H1 (cell line): ENCODE data around the gene BMPR1A. TPM values are rescaled to one million over a fixed set of nuclear protein-coding genes. Genes with fewer than 3 reads are reported as not detected.
A peak's percentile ranks its signal among the peaks of the same experiment; 100 is the strongest.

Experiments
- CTCF ChIA-PET: fragments of 300-600 bp; sonication (Branson Sonifier 250); formaldehyde crosslinking; loops from one replicate; lab custom pipeline; 2021; ENCODE audit not compliant: partially characterized antibody; lab: Charles Lee
- POLR2A ChIA-PET: fragments of 300-600 bp; sonication (Branson Sonifier 250); formaldehyde crosslinking; loops from one replicate; lab custom pipeline; 2021; ENCODE audit warnings: inconsistent platforms; ENCODE audit not compliant: partially characterized antibody; lab: Charles Lee
- DNase-seq, 2 experiments: peaks; one replicate each; pipeline versions ENCODE4 v3.0.0 to v3.0.0-alpha.2; 2010 to 2022; ENCODE audit warnings: low spot score in 2 of 2, low read depth in 1 of 2, mixed read lengths in 1 of 2
- FAIRE-seq: peaks from 2 replicates; lab custom pipeline; 2011; peaks lifted over from hg19 to GRCh38; lab: Jason Lieb, UNC
- H2AFZ ChIP-seq: 2 replicates; pipeline ENCODE4 v1.8.1; 2012; ENCODE audit warnings: low read length, inconsistent platforms
- H2AK5ac ChIP-seq: 2 replicates; pipeline ENCODE4 v1.6.1; 2013; ENCODE audit warnings: low read depth, low read length
- H2BK120ac ChIP-seq: replicated peaks from 2 replicates; pipeline ENCODE3; 2013; ENCODE audit warnings: low read depth, low read length, inconsistent platforms
- H2BK12ac ChIP-seq: 2 replicates; pipeline ENCODE4 v1.6.1; 2013; ENCODE audit warnings: low read depth, low read length
- H2BK15ac ChIP-seq: 2 replicates; pipeline ENCODE4 v1.6.1; 2013; ENCODE audit warnings: low read length
- H2BK20ac ChIP-seq: 2 replicates; pipeline ENCODE4 v1.6.1; 2013; ENCODE audit warnings: low read length
- H2BK5ac ChIP-seq: 2 replicates; pipeline ENCODE4 v1.6.1; 2013; ENCODE audit warnings: low read depth, low read length
- H3K14ac ChIP-seq: 2 replicates; pipeline ENCODE4 v1.6.1; 2013; ENCODE audit warnings: inconsistent platforms; ENCODE audit not compliant: insufficient read length
- H3K18ac ChIP-seq: 2 replicates; pipeline ENCODE4 v1.6.1; 2013; ENCODE audit warnings: low read length; ENCODE audit errors: extremely low read depth
- H3K23ac ChIP-seq: 2 replicates; pipeline ENCODE4 v1.6.1; 2013; ENCODE audit warnings: inconsistent platforms; ENCODE audit not compliant: insufficient read length
- H3K23me2 ChIP-seq: 2 replicates; pipeline ENCODE4 v1.6.1; 2013; ENCODE audit warnings: low read depth, low read length
- H3K27ac ChIP-seq: 2 replicates; pipeline ENCODE4 v1.6.1; 2011; ENCODE audit warnings: low read depth, low read length, inconsistent platforms
- H3K27me3 ChIP-seq, 4 experiments: replicated peaks in 1 of 4; 1 replicate in 1 of 4; 2 replicates in 3 of 4; pipeline versions ENCODE4 v1.6.1 to v1.8.1; 2011 to 2013; ENCODE audit warnings: low read length in 3 of 4, mild to moderate bottlenecking in 3 of 4, inconsistent platforms in 2 of 4, mixed read lengths in 2 of 4, moderate library complexity in 1 of 4; ENCODE audit not compliant: control insufficient read depth in 3 of 4, insufficient read depth in 3 of 4; ENCODE audit errors: extremely low read depth in 1 of 4
- H3K36me3 ChIP-seq, 4 experiments: 2 replicates each; pipeline versions ENCODE4 v1.6.1 to v1.8.1; 2011 to 2013; ENCODE audit warnings: mild to moderate bottlenecking in 4 of 4, low read length in 3 of 4, moderate library complexity in 2 of 4, control low read depth in 1 of 4, inconsistent platforms in 1 of 4; ENCODE audit not compliant: insufficient read depth in 4 of 4, control insufficient read depth in 2 of 4
- H3K4ac ChIP-seq: replicated peaks from 2 replicates; pipeline ENCODE3; 2013; ENCODE audit warnings: low read length, low read depth, mixed read lengths, inconsistent platforms; ENCODE audit not compliant: insufficient read length
- H3K4me1 ChIP-seq, 4 experiments: replicated peaks in 1 of 4; 1 replicate in 1 of 4; 2 replicates in 3 of 4; pipeline versions ENCODE4 v1.6.1 to v1.8.1; 2011 to 2013; ENCODE audit warnings: low read length in 3 of 4, inconsistent platforms in 2 of 4, mixed read lengths in 1 of 4; ENCODE audit not compliant: insufficient read depth in 4 of 4, control insufficient read depth in 3 of 4
- H3K4me2 ChIP-seq, 2 experiments: 2 replicates each; pipeline versions ENCODE4 v1.6.1 to v1.8.1; 2011 to 2013; ENCODE audit warnings: low read depth in 2 of 2, low read length in 2 of 2, control low read depth in 1 of 2, inconsistent platforms in 1 of 2, mild to moderate bottlenecking in 1 of 2; ENCODE audit not compliant: insufficient read depth in 1 of 2
- H3K4me3 ChIP-seq, 4 experiments: fragments of 200-600, 300-600 bp in 1 of 4; sonication (generic), shearing (Covaris generic), sonication (Bioruptor Twin) in 1 of 4; 2 replicates each; pipeline versions ENCODE4 v1.5.1 to v1.8.1; 2011 to 2016; ENCODE audit warnings: low read length in 4 of 4, low read depth in 3 of 4, control low read depth in 2 of 4, inconsistent platforms in 2 of 4, mild to moderate bottlenecking in 2 of 4, mixed read lengths in 1 of 4, moderate library complexity in 1 of 4; ENCODE audit not compliant: insufficient read depth in 2 of 4; ENCODE audit errors: extremely low read depth in 1 of 4
- H3K56ac ChIP-seq: replicated peaks from 2 replicates; pipeline ENCODE3; 2013; ENCODE audit warnings: low read depth, mild to moderate bottlenecking, mixed read lengths, low read length, inconsistent platforms; ENCODE audit not compliant: insufficient read length
- H3K79me1 ChIP-seq: 2 replicates; pipeline ENCODE4 v1.6.1; 2013; ENCODE audit warnings: low read depth, low read length, control low read depth
- H3K79me2 ChIP-seq, 2 experiments: 2 replicates each; pipeline versions ENCODE4 v1.6.1 to v1.8.1; 2012 to 2013; ENCODE audit warnings: low read length in 2 of 2, mild to moderate bottlenecking in 2 of 2, inconsistent platforms in 1 of 2; ENCODE audit not compliant: insufficient read depth in 2 of 2, control insufficient read depth in 1 of 2
- H3K9ac ChIP-seq, 4 experiments: replicated peaks in 1 of 4; 1 replicate in 1 of 4; 2 replicates in 3 of 4; pipeline versions ENCODE4 v1.6.1 to v1.8.1; 2011 to 2013; ENCODE audit warnings: low read depth in 3 of 4, low read length in 3 of 4, control low read depth in 2 of 4, mild to moderate bottlenecking in 2 of 4, moderate library complexity in 2 of 4, inconsistent platforms in 1 of 4; ENCODE audit errors: extremely low read depth in 1 of 4
- H3K9me3 ChIP-seq, 2 experiments: 2 replicates each; pipeline versions ENCODE4 v1.6.1 to v1.8.1; 2012 to 2013; ENCODE audit warnings: mild to moderate bottlenecking in 2 of 2, moderate library complexity in 2 of 2, control low read depth in 1 of 2, inconsistent platforms in 1 of 2, low read depth in 1 of 2, low read length in 1 of 2, mixed read lengths in 1 of 2; ENCODE audit not compliant: insufficient read depth in 2 of 2
- H4K20me1 ChIP-seq, 2 experiments: replicated peaks in 1 of 2; 2 replicates each; pipeline versions ENCODE3 to v1.8.1; 2011 to 2013; ENCODE audit warnings: inconsistent platforms in 2 of 2, low read length in 2 of 2, mild to moderate bottlenecking in 1 of 2; ENCODE audit not compliant: insufficient read depth in 2 of 2, control insufficient read depth in 1 of 2
- H4K5ac ChIP-seq: 2 replicates; pipeline ENCODE4 v1.6.1; 2013; ENCODE audit warnings: low read length, low read depth, mixed read lengths, inconsistent platforms; ENCODE audit not compliant: insufficient read length
- H4K8ac ChIP-seq: 2 replicates; pipeline ENCODE4 v1.8.0; 2013; ENCODE audit warnings: mild to moderate bottlenecking, moderate library complexity, low read length, inconsistent platforms; ENCODE audit not compliant: insufficient read depth; ENCODE audit errors: extremely low read depth
- H4K91ac ChIP-seq: replicated peaks from 2 replicates; pipeline ENCODE3; 2013; ENCODE audit warnings: low read length, mixed read lengths, inconsistent platforms; ENCODE audit not compliant: insufficient read length
- CHD1 ChIP-seq: IDR thresholded peaks from 2 replicates; pipeline ENCODE4 v1.6.1; 2012; ENCODE audit warnings: low read depth, low read length, improper control_type of control experiment
- CHD2 ChIP-seq: IDR thresholded peaks from 2 replicates; pipeline ENCODE4 v1.6.1; 2012; ENCODE audit warnings: low read length, improper control_type of control experiment
- EGR1 ChIP-seq: IDR thresholded peaks from 2 replicates; pipeline ENCODE4 v1.6.1; 2011; ENCODE audit warnings: low read depth, low read length, borderline replicate concordance
- FOSL1 ChIP-seq: IDR thresholded peaks from 2 replicates; pipeline ENCODE4 v1.6.1; 2011; ENCODE audit warnings: mild to moderate bottlenecking, low read depth, low read length, moderate library complexity; ENCODE audit not compliant: insufficient read depth
- GABPA ChIP-seq: IDR thresholded peaks from 2 replicates; pipeline ENCODE4 v1.6.1; 2011; ENCODE audit warnings: mild to moderate bottlenecking, low read length, moderate library complexity, borderline replicate concordance; ENCODE audit not compliant: insufficient read depth
- PHF8 ChIP-seq: fragments of 200-600 bp; sonication (generic); conservative IDR thresholded peaks from 2 replicates; pipeline ENCODE4 v1.7.1; 2012; ENCODE audit warnings: low read depth, mild to moderate bottlenecking, inconsistent platforms, low read length, moderate library complexity
- WGBS, 2 experiments: shearing (Covaris generic) in 1 of 2; methylation state at CpG; one replicate each; pipeline versions ENCODE4 v1.1.6 to v1.1.7; 2013 to 2015; ENCODE audit warnings: low lambda C conversion rate in 2 of 2, mixed read lengths in 2 of 2, inconsistent platforms in 1 of 2, low coverage in 1 of 2, missing lambda C conversion rate in 1 of 2; ENCODE audit not compliant: insufficient replicate concordance in 2 of 2, insufficient coverage in 1 of 2, insufficient read length in 1 of 2; ENCODE audit errors: extremely low coverage in 1 of 2, missing lambda C conversion rate in 1 of 2; 5-methylcytosine and 5-hydroxymethylcytosine counted together
- polyA plus RNA-seq, 7 experiments: library from polyadenylated mRNA; depleted of rRNA in 3 of 7; stranded (reverse) in 5 of 7; unstranded in 2 of 7; fragments of >200 nt in 5 of 7; fragments of 200-250 nt in 2 of 7; gene quantifications; 1 replicate in 5 of 7; 2 replicates in 1 of 7; 4 replicates in 1 of 7; pipeline versions ENCODE4 v1.2.1 to v1.2.3, GENCODE V29; 2011 to 2013; ENCODE audit warnings: missing spikeins in 2 of 7, mixed read lengths in 2 of 7
- total RNA-seq: library from RNA; stranded (reverse); fragmentation: NEBNext Ultra II Directional; extraction: Animal tissue kit (Norgen Biotek cat#: 25700); gene quantifications from 2 replicates; pipeline ENCODE4 v1.2.1, GENCODE V29; 2021

Gene BMPR1A
- total and polyA plus RNA-seq, 2 of the 8 experiments (the other 6 are each of a cell fraction or from before 2014, with no cell fraction given) = 34.4 to 129 TPM

GRCh38 chr10:86964061-86964846, 207.8 kb downstream of the BMPR1A start:
- no peak overlapping the region for H3K18ac ChIP-seq
- no peaks in the 10 kb centered on the region for H3K79me1 ChIP-seq
- H2BK15ac ChIP-seq = 0 out of 2 replicates have a peak overlapping the region, but pooled peaks have one; percentile 29
- no peak overlapping the region for H4K5ac ChIP-seq
- no peaks in the 10 kb centered on the region for H3K23me2 ChIP-seq
- H3K4me3 ChIP-seq = no peak overlapping the region
- H4K20me1 ChIP-seq = no peaks in the 10 kb centered on the region
- DNase-seq (no peak), FAIRE-seq (no peak)
- H4K8ac ChIP-seq = no peak overlapping the region
- H3K27me3 ChIP-seq = no peaks in the 10 kb centered on the region
- no peak overlapping the region for H3K27ac ChIP-seq
- POLR2A ChIA-PET = interaction anchor here (0.5 to 2.5 kb wide), 3 partner anchors 10 to 47 kb away, joined by 3 to 10 read pairs (median 3); no protein-coding TSS in a partner anchor
- H3K9ac ChIP-seq = no peak overlapping the region
- H3K36me3 ChIP-seq = no peaks in the 10 kb centered on the region
- H3K4ac ChIP-seq = no peak overlapping the region
- no peak overlapping the region for H2BK120ac ChIP-seq
- H3K4me1 ChIP-seq = peaks cover under 1 to 30% (median 20%) of the 10 kb centered on the region in 4 experiments
- H4K91ac ChIP-seq = no peak overlapping the region
- H3K79me2 ChIP-seq = no peaks in the 10 kb centered on the region
- H3K9me3 ChIP-seq = no peaks in the 10 kb centered on the region
- CTCF ChIA-PET = interaction anchor here (22.5 kb wide), 1 partner anchor 18 kb away, joined by 975 read pairs; the partner anchor contains the start of genes MMRN2 and SNCG
- H3K14ac ChIP-seq = no peak overlapping the region
- H2BK5ac ChIP-seq = no peak overlapping the region
- peak overlapping the region; percentile 75; the same call in 1 of the 2 replicates for H2BK12ac ChIP-seq
- H3K56ac ChIP-seq = peak overlapping the region; percentile 39
- H2AFZ ChIP-seq = no peak overlapping the region
- H2BK20ac ChIP-seq = no peak overlapping the region
- peak overlapping the region; percentile 43; the same call in 1 of the 2 replicates for H2AK5ac ChIP-seq
- H3K23ac ChIP-seq = no peak overlapping the region
- 88% methylated on average over 13 of the region's 13 CpGs; no CpG with 5 or more reads in 1 of the 2 experiments for WGBS, 2 experiments
- no peak overlapping the region for H3K4me2 ChIP-seq
- TF ChIP-seq EGR1 (no peak), CHD1 (no peak), GABPA (no peak), FOSL1 (no peak), CHD2 (no peak), PHF8 (no peak)
